ENCODE results near the gene TXNL4A.

Gene TXNL4A

GRCh38 chr18:79947054-79947755 is 41.2 kb downstream of the TXNL4A start:
- Histone ChIP-seq H3K27me3 (ENCODE audit: insufficient read depth, low read length) (no peaks in the 10 kb centered on the region), H2AFZ (ENCODE audit: low read depth, low read length) (no peak overlapping the region), H3K9me3 (ENCODE audit: low read length) (peaks cover 4% of the 10 kb centered on the region), H3K36me3 (ENCODE audit: insufficient read depth, low read length) (peaks cover 34% of the 10 kb centered on the region), H3K4me1 (ENCODE audit: insufficient read depth, low read length) (peaks cover 14% of the 10 kb centered on the region), H3K4me3 (ENCODE audit: low read length) (no peak overlapping the region)

- H3K36me3 ChIP-seq (ENCODE audit: insufficient read depth, low read length): peaks cover 48% of the 10 kb centered on the region
- H3K4me3 ChIP-seq (ENCODE audit: low read length): no peak overlapping the region
- peaks cover 11% of the 10 kb centered on the region for H3K9me3 ChIP-seq (ENCODE audit: low read length)
- H2AFZ ChIP-seq (ENCODE audit: low read depth, low read length): no peak overlapping the region
- peaks cover 8% of the 10 kb centered on the region for H3K4me1 ChIP-seq (ENCODE audit: insufficient read depth, low read length)
- H3K27me3 ChIP-seq (ENCODE audit: insufficient read depth, low read length): no peaks in the 10 kb centered on the region
Measured at GRCh38 chr18:79945118-79946042, 43.0 kb downstream of the TXNL4A start.

GRCh38 chr18:79944746-79945117 is 43.6 kb downstream of the TXNL4A start:
- Histone ChIP-seq H2AFZ (ENCODE audit: low read depth, low read length) (no peak overlapping the region), H3K4me1 (ENCODE audit: insufficient read depth, low read length) (peaks cover 1% of the 10 kb centered on the region), H3K4me3 (ENCODE audit: low read length) (no peak overlapping the region), H3K27me3 (ENCODE audit: insufficient read depth, low read length) (no peaks in the 10 kb centered on the region), H3K36me3 (ENCODE audit: insufficient read depth, low read length) (peaks cover 51% of the 10 kb centered on the region), H3K9me3 (ENCODE audit: low read length) (peaks cover 15% of the 10 kb centered on the region)

- no peak overlapping the region for H2AFZ ChIP-seq (ENCODE audit: low read depth, low read length)
- no peak overlapping the region for H3K4me3 ChIP-seq (ENCODE audit: low read length)
- H3K36me3 ChIP-seq (ENCODE audit: insufficient read depth, low read length): peaks cover 50% of the 10 kb centered on the region
- no peaks in the 10 kb centered on the region for H3K4me1 ChIP-seq (ENCODE audit: insufficient read depth, low read length)
- H3K9me3 ChIP-seq (ENCODE audit: low read length): peaks cover 15% of the 10 kb centered on the region
- no peaks in the 10 kb centered on the region for H3K27me3 ChIP-seq (ENCODE audit: insufficient read depth, low read length)
Measured at GRCh38 chr18:79944126-79944731, 44.1 kb downstream of the TXNL4A start.

- no peaks in the 10 kb centered on the region for H3K4me1 ChIP-seq (ENCODE audit: insufficient read depth, low read length)
- no peak overlapping the region for H3K4me3 ChIP-seq (ENCODE audit: low read length)
- no peak overlapping the region for H2AFZ ChIP-seq (ENCODE audit: low read depth, low read length)
- H3K27me3 ChIP-seq (ENCODE audit: insufficient read depth, low read length): no peaks in the 10 kb centered on the region
- H3K36me3 ChIP-seq (ENCODE audit: insufficient read depth, low read length): peaks cover 47% of the 10 kb centered on the region
- H3K9me3 ChIP-seq (ENCODE audit: low read length): peaks cover 15% of the 10 kb centered on the region
Measured at GRCh38 chr18:79943608-79944125, 44.7 kb downstream of the TXNL4A start.

GRCh38 chr18:79942786-79943607 is 45.4 kb downstream of the TXNL4A start:
- H3K36me3 ChIP-seq (ENCODE audit: insufficient read depth, low read length): peaks cover 41% of the 10 kb centered on the region
- peaks cover 16% of the 10 kb centered on the region for H3K9me3 ChIP-seq (ENCODE audit: low read length)
- no peaks in the 10 kb centered on the region for H3K4me1 ChIP-seq (ENCODE audit: insufficient read depth, low read length)
- H2AFZ ChIP-seq (ENCODE audit: low read depth, low read length): no peak overlapping the region
- no peak overlapping the region for H3K4me3 ChIP-seq (ENCODE audit: low read length)
- H3K27me3 ChIP-seq (ENCODE audit: insufficient read depth, low read length): no peaks in the 10 kb centered on the region

GRCh38 chr18:79942211-79942610 is 46.2 kb downstream of the TXNL4A start:
- Histone ChIP-seq H2AFZ (ENCODE audit: low read depth, low read length) (no peak overlapping the region), H3K9me3 (ENCODE audit: low read length) (peaks cover 20% of the 10 kb centered on the region), H3K4me3 (ENCODE audit: low read length) (no peak overlapping the region), H3K27me3 (ENCODE audit: insufficient read depth, low read length) (no peaks in the 10 kb centered on the region), H3K36me3 (ENCODE audit: insufficient read depth, low read length) (peaks cover 40% of the 10 kb centered on the region), H3K4me1 (ENCODE audit: insufficient read depth, low read length) (no peaks in the 10 kb centered on the region)

- H2AFZ ChIP-seq (ENCODE audit: low read depth, low read length): no peak overlapping the region
- no peaks in the 10 kb centered on the region for H3K4me1 ChIP-seq (ENCODE audit: insufficient read depth, low read length)
- H3K9me3 ChIP-seq (ENCODE audit: low read length): peaks cover 23% of the 10 kb centered on the region
- H3K36me3 ChIP-seq (ENCODE audit: insufficient read depth, low read length): peaks cover 39% of the 10 kb centered on the region
- no peak overlapping the region for H3K4me3 ChIP-seq (ENCODE audit: low read length)
- no peaks in the 10 kb centered on the region for H3K27me3 ChIP-seq (ENCODE audit: insufficient read depth, low read length)
Measured at GRCh38 chr18:79941473-79942119, 46.8 kb downstream of the TXNL4A start.

- no peak overlapping the region for H3K4me3 ChIP-seq (ENCODE audit: low read length)
- peaks cover 25% of the 10 kb centered on the region for H3K9me3 ChIP-seq (ENCODE audit: low read length)
- peaks cover 39% of the 10 kb centered on the region for H3K36me3 ChIP-seq (ENCODE audit: insufficient read depth, low read length)
- H3K27me3 ChIP-seq (ENCODE audit: insufficient read depth, low read length): no peaks in the 10 kb centered on the region
- no peak overlapping the region for H2AFZ ChIP-seq (ENCODE audit: low read depth, low read length)
- no peaks in the 10 kb centered on the region for H3K4me1 ChIP-seq (ENCODE audit: insufficient read depth, low read length)
Measured at GRCh38 chr18:79940814-79941472, 47.4 kb downstream of the TXNL4A start.

GRCh38 chr18:79940126-79940813 is 48.1 kb downstream of the TXNL4A start:
- no peak overlapping the region for H3K4me3 ChIP-seq (ENCODE audit: low read length)
- no peaks in the 10 kb centered on the region for H3K27me3 ChIP-seq (ENCODE audit: insufficient read depth, low read length)
- no peak overlapping the region for H2AFZ ChIP-seq (ENCODE audit: low read depth, low read length)
- no peaks in the 10 kb centered on the region for H3K4me1 ChIP-seq (ENCODE audit: insufficient read depth, low read length)
- H3K9me3 ChIP-seq (ENCODE audit: low read length): peaks cover 26% of the 10 kb centered on the region
- H3K36me3 ChIP-seq (ENCODE audit: insufficient read depth, low read length): peaks cover 41% of the 10 kb centered on the region

GRCh38 chr18:79939096-79939495 is 49.3 kb downstream of the TXNL4A start:
- H3K36me3 ChIP-seq (ENCODE audit: insufficient read depth, low read length): peaks cover 41% of the 10 kb centered on the region
- no peak overlapping the region for H2AFZ ChIP-seq (ENCODE audit: low read depth, low read length)
- H3K27me3 ChIP-seq (ENCODE audit: insufficient read depth, low read length): no peaks in the 10 kb centered on the region
- H3K4me3 ChIP-seq (ENCODE audit: low read length): no peak overlapping the region
- H3K9me3 ChIP-seq (ENCODE audit: low read length): peaks cover 28% of the 10 kb centered on the region
- H3K4me1 ChIP-seq (ENCODE audit: insufficient read depth, low read length): peaks cover 3% of the 10 kb centered on the region

Data from neuron (in vitro differentiated cells).